MV-4-11 (cell line): ENCODE results near the gene PTBP3.

Source experiments
- DNase-seq: peaks from one replicate; lab custom pipeline; 2025; lab: John Stamatoyannopoulos, UW

Gene PTBP3

DNA sequence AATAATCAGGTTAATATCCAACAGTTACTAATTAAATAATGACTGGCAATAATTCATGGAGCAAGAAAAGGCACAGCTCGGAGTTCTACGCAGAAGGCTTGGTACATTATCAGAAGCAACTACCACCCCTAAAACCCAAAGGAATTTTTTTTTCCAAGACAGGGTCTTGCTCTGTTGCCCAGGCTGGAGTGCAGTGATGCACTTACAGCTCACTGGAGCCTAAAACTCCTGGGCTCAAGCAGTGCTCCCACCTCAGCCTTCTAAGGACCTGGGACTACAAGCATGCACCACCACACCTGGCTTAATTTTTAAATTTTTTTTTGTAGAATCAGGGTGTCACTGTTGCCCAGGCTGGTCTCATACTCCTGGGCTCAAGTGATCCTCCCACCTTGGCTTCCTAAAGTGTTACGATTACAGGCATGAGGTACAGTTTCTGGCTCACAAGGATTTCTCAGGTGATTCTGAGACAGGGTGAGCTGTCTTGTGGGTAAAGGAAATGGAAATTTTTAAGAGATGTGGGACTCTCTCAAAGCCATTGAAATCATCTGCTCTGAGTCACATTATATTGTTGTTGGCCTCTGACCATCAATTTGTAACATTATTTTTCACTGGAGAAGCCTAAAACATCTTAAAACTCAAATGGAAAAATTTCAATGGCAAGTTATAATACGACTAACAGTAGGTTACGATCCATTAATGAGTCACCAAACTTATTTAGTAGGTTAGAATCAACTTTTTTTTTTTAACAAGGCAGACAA is 26.8 kb upstream of the PTBP3 start:
- DNase-seq, result no peak

DNA sequence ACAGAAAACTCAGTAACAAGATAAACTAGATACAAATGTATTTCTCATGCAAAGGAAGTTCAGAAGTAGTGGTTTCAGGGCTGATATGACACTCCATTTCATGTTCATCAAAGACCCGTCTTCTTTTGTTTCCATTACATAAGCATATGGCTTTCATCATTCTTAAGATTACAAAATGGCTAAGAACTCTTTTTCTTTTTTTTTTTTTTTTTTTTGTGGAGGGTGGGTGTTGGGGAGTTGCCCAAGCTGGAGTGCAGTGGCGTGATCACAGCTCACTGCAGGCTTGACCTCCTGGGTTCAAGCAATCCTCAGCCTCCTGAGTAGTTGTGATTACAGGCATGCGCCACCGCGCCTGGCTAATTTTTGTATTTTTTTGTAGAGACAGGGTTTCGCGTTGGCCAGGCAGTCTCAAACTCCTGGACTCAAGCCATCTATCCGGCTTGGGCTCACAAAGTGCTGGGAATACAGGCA is 22.0 kb upstream of the PTBP3 start:
- DNase-seq, result peak; percentile 52

DNA sequence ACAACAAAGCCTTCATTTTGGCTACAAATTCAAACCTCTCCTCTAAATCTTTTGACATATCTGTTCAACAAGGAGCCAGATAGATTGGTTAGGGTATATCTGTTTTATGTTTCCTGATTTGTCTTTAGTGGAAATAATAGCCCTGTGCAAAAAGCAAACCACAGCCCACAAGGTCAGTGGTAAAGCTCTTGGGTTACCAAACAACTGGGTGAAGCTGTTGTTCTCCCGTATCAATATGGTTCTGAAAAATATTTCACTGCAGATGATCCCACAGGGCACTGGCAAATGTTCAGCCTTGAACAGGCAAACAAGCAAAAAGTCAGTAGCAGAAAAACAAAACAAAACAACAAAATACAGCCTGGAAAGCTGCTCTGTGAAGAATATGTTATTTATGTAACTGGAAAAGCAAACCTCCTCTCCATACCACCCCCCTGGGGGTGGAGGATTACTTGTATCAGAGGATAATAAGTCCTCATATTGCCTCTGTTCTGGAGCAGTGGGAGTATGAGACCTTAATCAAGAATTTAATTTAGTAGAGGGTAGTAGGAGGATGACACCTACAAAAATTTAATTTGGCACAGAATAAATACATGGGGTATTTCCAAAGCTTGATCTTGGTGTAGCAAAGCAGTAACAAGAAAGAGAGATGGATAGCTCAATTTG is 20.8 kb upstream of the PTBP3 start:
- DNase-seq, result peak; percentile 28

DNA sequence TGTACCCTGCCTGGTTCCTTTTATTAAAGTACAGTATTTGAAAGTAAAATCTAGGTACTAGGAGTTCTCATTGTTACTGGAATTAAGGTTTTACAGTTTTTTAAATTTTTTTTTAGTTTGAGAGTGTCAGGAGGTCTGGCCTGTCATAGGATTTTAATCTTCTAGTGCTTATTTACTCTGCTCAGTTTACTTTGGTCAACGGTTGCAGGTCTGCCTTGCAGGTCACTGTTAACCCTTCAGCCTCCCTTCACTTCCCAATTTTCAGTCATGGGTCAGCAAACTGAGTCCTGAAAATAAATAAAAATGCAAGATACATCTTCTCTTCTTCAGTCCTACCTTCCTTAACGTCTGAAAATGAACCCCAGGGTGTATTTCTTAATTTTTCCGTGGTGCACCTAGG is 18.8 kb upstream of the PTBP3 start:
- no peak for DNase-seq

DNA sequence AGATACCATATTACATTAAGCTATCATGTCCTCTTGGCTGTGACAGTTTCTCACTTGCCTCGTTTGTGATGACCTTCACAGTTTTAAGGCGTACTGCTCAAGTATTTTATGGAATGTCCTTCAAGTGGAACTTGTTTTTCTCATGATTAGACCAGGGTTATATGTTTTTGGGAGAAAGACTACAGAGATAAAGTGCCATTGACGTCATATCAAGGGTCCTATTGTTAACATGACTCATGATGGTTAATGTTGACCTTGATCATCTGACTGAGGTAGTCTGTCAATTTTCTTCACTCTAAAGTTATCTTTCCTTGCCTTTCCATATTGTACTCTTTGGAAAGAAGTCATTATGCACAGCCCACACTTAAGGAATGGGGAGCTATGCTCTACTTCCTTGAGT is 17.8 kb upstream of the PTBP3 start:
- DNase-seq, result no peak

GRCh38 chr9:112349008-112349333 is 15.6 kb upstream of the PTBP3 start:
- DNase-seq, result no peak

DNA sequence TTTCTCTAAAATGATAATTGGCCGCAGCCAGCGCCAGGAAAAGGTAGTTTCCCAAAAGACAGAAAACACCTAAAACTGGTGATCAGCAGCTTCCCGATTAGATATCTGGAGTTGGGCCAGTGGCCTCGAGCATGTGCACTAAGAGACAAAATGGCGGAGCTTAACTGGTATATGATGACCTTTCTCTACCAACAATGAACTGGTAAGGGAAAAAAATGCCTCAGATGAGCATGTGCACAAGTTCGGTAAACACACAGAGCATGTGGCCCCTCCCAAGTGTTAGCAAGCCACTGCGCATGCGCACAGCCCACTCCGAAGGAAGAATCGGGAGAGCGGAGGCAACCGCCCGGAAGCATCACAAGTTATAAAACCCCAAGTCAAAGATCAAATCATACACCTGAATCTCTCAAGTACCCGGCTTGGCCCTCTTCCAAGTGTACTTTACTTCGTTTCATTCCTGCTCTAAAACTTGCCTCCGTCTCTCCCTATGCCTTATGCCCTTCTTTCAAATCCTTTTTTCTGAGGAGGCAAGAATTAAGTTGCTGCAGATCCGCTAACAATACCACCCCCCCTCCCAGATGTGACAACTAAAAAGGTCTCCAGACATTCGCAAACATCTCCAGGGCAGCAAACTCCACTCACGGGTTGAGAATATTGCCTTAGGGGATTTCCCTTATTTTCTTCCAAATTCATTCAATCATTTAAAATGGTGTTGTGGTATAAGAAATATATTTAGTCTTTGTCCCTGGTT is 15.0 kb upstream of the PTBP3 start:
- peak; percentile 53 for DNase-seq

DNA sequence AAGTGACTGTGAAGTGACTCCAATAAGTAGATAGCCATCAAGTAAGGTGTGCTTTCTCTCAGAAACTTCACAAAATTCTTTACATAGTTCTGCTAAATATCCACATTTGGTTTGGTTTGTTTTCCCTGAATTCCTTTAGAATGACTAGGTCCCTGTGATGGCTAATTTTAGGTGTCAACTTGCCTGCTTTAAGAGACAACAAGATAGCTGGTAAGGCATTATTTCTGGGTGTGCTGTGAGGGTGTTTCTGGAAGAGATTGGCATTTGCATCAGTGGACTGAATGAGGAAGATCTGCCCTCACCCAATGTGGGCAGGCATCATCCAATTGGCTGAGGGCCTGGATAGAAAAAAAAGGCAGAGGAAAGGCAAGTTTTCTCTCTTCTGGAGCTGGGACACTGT is 8.3 kb upstream of the PTBP3 start:
- no peak for DNase-seq

DNA sequence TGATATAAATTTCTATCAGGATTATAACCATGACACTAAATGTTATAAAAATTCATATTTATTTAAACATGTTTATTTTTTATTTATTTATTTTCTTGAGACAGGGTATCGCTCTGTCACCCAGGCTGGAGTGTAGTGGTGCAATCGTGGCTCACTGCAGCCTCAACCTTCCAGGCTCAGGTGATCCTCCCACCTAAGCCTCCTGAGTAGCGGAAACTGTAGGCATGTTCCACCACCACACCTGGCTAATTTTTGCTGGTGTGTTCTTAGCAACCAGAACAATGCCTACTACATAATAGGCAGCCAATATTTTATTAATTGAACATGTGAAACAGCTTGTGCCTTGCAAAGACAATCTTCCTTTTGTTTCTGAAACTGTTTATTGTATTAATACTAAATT is 6.5 kb upstream of the PTBP3 start:
- no peak for DNase-seq

DNA sequence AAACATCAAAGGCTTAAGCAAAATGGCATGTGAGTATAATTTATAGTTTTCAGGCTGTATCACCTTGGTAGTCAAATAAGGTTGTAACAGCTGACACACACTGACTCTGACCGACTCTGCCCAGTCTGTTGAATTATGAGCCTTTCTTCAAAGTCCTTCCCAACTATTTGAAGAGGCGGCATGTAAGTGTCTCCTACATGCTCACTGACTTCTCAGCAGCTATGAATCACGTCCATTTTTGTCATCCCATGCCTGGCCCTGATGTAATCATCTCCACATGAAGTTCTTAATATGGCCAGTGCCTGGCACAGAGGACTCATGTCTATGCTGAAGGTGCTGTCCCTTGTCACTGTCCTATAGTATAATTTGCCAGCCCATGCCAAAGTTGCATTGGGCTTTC is 5.1 kb upstream of the PTBP3 start:
- peak; percentile 20 for DNase-seq

- no peak for DNase-seq
These were observed 4.1 kb upstream of the PTBP3 start for GRCh38 chr9:112337547-112337946.

- peak; percentile 46 for DNase-seq
These were observed 1.0 kb upstream of the PTBP3 start for GRCh38 chr9:112334432-112334841.

DNA sequence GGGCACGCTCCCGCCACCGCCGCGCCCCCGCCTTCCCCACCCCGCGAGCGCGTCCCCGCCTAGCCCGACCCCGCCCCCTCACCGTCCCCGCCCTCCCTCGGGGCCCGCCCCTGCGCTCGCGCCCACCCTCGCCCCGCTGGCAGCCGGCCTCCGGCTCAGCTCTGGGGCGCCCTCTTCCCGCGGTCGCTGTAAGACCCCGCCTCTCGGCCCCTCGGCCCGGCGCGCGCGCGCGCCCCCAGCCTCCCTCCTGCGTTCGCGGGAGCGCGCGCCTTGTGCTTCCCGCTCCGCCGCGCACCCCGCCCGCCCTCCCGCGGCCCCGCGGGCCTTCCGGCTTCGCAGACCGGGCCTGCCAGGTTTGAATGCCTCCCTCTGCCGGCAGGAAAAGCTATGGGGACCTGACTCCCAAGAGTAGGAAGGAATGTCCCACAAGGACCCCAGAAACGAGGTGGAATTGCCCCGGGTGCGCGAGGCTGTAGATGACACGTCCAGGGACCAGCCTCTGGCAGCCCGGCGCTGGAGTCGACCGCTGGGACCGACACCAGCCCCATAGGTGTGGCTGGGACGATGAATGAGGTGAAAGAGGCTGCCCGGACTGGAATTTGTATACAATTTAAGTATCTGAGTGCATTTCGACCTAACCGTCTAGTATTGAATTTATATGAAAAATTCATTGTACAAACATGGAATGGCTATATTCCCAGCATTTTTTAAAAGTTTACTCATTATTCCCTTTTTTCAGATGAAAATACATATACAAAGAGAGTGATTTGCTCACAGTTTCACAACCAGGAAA is 416 bp upstream of the PTBP3 start:
- DNase-seq, result peak; percentile 90

GRCh38 chr9:112332674-112332976 is 794 bp downstream of the PTBP3 start:
- no peak for DNase-seq

- DNase-seq, result no peak
These were observed 1.2 kb downstream of the PTBP3 start for GRCh38 chr9:112332214-112332613.

GRCh38 chr9:112331674-112331952 is 1.8 kb downstream of the PTBP3 start:
- no peak for DNase-seq

- no peak for DNase-seq
These were observed 4.9 kb downstream of the PTBP3 start for GRCh38 chr9:112328545-112328944.

DNA sequence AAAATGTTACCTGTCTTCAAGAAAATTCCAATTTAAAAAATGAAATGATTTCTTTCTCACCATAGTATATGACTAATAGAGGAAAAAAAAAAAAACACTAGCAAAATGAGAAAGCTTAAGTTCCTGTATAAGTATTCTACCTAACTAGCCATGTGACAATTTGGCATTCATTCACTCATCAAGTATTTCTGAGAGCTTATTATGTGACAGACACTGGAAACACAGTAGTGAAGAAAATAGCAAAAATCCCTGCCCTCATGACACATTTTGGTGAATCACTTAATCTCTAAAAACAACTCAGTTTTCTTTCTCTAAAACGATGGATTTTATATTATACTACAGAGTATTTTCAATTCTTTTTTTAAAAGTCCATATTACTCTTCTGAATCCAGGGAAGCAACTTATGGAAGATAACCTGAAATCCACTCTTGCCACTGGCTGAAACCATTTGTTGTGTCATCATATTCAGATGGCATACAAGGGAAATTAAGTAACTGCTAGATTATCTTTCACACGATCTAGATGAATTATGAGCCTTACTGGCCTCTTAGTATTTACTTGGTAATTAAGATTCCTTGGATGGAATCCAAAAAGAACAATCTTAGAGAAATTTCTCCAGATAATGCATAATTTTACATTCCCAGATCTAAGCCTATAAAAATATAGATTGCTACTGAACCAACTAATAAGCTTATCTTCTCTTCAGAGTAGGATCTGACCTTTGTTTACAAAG is 5.5 kb downstream of the PTBP3 start:
- peak; percentile 24 for DNase-seq

DNA sequence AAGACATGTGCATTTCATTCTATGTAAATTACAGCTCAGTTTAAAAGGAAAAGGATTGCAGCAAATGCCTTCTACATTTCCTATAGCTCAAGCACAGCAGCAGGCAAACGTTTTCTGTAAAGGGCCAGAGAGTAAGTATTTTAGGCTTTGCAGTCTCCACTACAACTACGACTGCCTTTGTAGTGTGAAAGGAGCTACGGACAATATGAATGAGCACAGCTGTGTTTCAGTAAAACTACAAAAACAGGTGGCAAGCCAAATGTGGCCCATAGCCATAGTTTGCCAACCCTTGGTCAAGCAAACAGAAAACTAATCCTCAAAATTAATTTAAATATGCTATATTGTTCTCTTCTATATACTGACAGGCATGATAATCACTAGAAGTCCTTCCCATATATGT is 7.2 kb downstream of the PTBP3 start:
- DNase-seq, result no peak

GRCh38 chr9:112325600-112325999 is 7.8 kb downstream of the PTBP3 start:
- no peak for DNase-seq

GRCh38 chr9:112325127-112325526 is 8.3 kb downstream of the PTBP3 start:
- DNase-seq, result peak; percentile 22

DNA sequence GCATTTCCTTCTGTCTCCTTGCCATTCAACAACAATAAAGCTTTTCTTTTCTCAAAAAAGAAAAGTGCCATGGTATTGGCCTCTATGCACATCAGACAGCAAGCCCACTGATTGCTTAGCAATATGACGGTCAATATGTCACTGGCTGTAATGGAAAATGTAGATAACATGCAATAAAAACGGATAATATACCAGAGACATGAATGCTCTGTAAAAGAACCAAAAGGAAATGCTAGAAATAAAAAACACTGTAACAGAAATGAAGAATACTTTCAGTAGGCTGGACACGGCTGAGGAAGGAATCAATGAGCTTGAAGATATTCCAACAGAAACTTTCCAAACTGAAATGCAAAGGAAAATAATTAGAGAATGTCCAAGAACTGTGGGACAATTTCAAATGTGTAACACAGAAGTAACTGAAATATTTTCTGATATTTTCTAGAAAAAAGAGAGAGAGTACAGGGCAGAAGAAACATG is 10.0 kb downstream of the PTBP3 start:
- DNase-seq, result no peak
